ENCODE results near the gene LMCD1.

LMCD1 gene

DNA sequence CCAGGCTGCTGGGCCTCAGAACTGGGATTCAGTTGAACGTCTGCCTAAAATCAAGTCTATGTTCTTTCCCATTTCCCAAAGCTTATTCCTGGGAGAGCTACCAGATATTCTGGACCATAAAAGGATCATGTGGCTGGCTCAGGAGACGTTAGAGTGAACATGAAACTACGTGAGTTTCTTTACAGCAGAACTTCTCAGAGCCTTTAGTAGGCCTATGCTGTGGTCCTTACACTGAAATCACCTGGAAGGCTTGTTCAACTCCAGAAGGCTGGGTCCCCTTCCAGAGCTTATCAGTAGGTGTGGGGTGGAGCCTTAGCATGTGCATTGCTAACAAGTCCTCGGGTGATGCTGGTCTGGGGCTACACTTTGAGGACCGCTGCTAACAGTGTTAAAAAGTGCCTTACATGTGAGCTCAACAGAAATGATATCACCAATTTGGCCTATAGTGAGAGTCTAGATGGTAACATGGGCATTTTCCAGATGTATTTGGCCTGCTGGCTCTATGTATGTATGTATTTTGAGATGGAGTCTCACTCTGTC lies 50.7 kb downstream of the LMCD1 start:
- DNase-seq (ENCODE audit: low read depth, low spot score): no peak
- TF ChIP-seq POLR2AphosphoS5 (IDR thresholded peaks at IDR 0.05; ENCODE audit: borderline replicate concordance, low read depth, low read length) (no peak), EZH2 (IDR thresholded peaks at IDR 0.05) (no peak), FOXP2 (optimal IDR thresholded peaks at IDR 0.05; ENCODE audit: control extremely low read depth, extremely low read length, insufficient read depth) (no peak)
- no peak overlapping the region for H3K9ac ChIP-seq (ENCODE audit: insufficient read length)
- no peak overlapping the region for H3K27ac ChIP-seq
- H3K36me3 ChIP-seq (ENCODE audit: insufficient read depth, low read length): no peaks in the 10 kb centered on the region
- no peaks in the 10 kb centered on the region for H3K9me3 ChIP-seq (ENCODE audit: low read depth, low read length)
- no peak overlapping the region for H3K4me3 ChIP-seq

DNA sequence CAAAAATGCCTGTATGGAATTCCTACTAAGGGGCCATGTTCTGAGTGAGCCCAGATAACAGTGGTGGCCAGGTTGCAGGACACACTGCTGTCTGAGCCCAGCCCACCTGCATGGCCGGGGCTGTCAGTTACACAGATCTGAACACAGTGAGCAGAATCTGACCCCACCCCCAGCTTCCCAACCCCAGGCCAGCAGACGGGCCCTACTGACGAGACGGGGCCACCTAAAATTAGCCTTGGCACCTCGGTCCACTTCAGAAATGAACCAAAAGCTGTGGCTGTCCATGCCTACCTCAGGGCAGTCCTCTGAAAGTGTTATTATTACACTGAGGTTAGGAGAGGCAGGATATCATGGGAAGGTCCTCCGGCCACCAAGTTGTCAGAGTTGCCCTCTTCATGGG lies 51.8 kb downstream of the LMCD1 start:
- TF ChIP-seq EZH2 (IDR thresholded peaks at IDR 0.05): no peak
- no peak for TF ChIP-seq POLR2AphosphoS5 (IDR thresholded peaks at IDR 0.05; ENCODE audit: borderline replicate concordance, low read depth, low read length)
- no peak for TF ChIP-seq FOXP2 (optimal IDR thresholded peaks at IDR 0.05; ENCODE audit: control extremely low read depth, extremely low read length, insufficient read depth)
- no peak for DNase-seq (ENCODE audit: low read depth, low spot score)
- Histone ChIP-seq H3K9me3 (ENCODE audit: low read depth, low read length) (no peaks in the 10 kb centered on the region), H3K9ac (ENCODE audit: insufficient read length) (no peak overlapping the region), H3K36me3 (ENCODE audit: insufficient read depth, low read length) (no peaks in the 10 kb centered on the region), H3K4me3 (no peak overlapping the region), H3K27ac (no peak overlapping the region)

GRCh38 chr3:8554696-8555095 lies 53.1 kb downstream of the LMCD1 start:
- DNase-seq (ENCODE audit: low read depth, low spot score): no peak
- Histone ChIP-seq H3K9me3 (ENCODE audit: low read depth, low read length) (no peaks in the 10 kb centered on the region), H3K27ac (no peak overlapping the region), H3K36me3 (ENCODE audit: insufficient read depth, low read length) (no peaks in the 10 kb centered on the region), H3K4me3 (no peak overlapping the region), H3K9ac (ENCODE audit: insufficient read length) (no peak overlapping the region)
- TF ChIP-seq FOXP2 (optimal IDR thresholded peaks at IDR 0.05; ENCODE audit: control extremely low read depth, extremely low read length, insufficient read depth) (no peak), EZH2 (IDR thresholded peaks at IDR 0.05) (no peak), POLR2AphosphoS5 (IDR thresholded peaks at IDR 0.05; ENCODE audit: borderline replicate concordance, low read depth, low read length) (no peak)

DNA sequence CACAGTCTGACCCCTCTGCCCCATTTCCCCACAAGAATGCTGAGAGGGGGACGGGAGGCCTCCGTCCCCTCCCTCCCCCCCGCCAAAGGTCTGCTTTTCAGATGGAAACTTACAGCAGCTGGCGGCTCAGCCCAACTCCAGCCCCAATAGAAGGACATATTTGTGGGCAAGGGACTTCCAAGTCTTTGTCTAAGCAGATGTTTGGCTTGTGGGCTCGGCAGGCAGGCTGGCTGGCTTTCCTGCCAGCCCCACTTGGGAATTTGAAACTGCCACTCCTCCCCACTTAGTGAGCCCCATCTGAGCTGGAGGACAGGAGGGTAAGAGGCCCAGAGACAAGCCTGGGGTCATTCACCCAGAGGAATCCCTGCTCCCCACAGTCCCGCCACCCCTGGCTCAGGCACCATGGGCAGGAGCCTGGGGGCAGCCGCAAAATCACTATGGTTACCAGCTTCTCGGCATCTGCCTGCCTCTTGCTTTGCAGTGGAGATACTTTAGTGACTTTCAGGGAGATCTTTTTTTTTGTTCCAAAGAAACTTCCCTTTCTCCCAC lies 53.6 kb downstream of the LMCD1 start:
- H3K36me3 ChIP-seq (ENCODE audit: insufficient read depth, low read length): no peaks in the 10 kb centered on the region
- no peaks in the 10 kb centered on the region for H3K9me3 ChIP-seq (ENCODE audit: low read depth, low read length)
- no peak overlapping the region for H3K9ac ChIP-seq (ENCODE audit: insufficient read length)
- TF ChIP-seq EZH2 (IDR thresholded peaks at IDR 0.05) (no peak), POLR2AphosphoS5 (IDR thresholded peaks at IDR 0.05; ENCODE audit: borderline replicate concordance, low read depth, low read length) (no peak), FOXP2 (optimal IDR thresholded peaks at IDR 0.05; ENCODE audit: control extremely low read depth, extremely low read length, insufficient read depth) (no peak)
- no peak overlapping the region for H3K27ac ChIP-seq
- no peak for DNase-seq (ENCODE audit: low read depth, low spot score)
- peak overlapping the region; percentile 40; the same call in 1 of the 2 replicates for H3K4me3 ChIP-seq

DNA sequence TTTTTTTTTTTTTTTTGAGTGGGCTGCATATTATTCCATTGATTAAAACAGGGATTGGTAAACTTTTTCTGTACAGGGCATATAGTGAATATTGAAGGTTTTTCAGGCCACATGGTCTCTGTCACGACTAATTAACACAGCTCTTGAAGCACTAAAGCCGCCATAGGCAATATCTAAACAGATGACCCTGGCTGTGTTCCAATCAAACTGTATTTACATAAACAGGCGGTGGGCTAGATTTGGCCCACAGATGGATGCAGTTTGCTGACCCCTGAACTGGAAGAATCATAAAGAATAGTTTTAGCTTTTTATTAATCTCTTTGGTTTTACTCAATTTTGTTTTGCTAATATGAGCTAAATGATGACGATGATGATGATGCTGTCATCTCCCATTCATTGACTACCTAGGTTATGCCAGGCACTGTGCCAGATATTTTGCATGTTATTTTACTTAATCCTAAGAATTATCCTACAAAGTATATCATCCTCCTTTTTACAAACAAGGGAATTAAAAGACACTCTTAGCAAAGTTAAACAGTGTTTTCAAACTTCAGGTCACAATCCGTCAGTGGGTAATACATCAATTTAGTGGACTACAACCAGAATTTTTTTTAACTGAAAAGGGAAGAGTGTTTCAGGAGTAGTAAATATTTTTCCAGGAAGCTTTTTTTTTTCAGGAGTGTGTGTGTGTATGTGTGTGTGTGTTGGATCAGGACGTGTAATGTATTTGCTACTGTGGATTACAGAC lies 54.3 kb downstream of the LMCD1 start:
- Histone ChIP-seq H3K36me3 (ENCODE audit: insufficient read depth, low read length) (no peaks in the 10 kb centered on the region), H3K4me3 (no peak overlapping the region), H3K9ac (ENCODE audit: insufficient read length) (no peak overlapping the region), H3K27ac (no peak overlapping the region), H3K9me3 (ENCODE audit: low read depth, low read length) (no peaks in the 10 kb centered on the region)
- DNase-seq (ENCODE audit: low read depth, low spot score): no peak
- TF ChIP-seq EZH2 (IDR thresholded peaks at IDR 0.05) (no peak), POLR2AphosphoS5 (IDR thresholded peaks at IDR 0.05; ENCODE audit: borderline replicate concordance, low read depth, low read length) (no peak), FOXP2 (optimal IDR thresholded peaks at IDR 0.05; ENCODE audit: control extremely low read depth, extremely low read length, insufficient read depth) (no peak)

GRCh38 chr3:8556473-8556869 lies 54.8 kb downstream of the LMCD1 start:
- no peak for DNase-seq (ENCODE audit: low read depth, low spot score)
- Histone ChIP-seq H3K9me3 (ENCODE audit: low read depth, low read length) (no peaks in the 10 kb centered on the region), H3K9ac (ENCODE audit: insufficient read length) (no peak overlapping the region), H3K4me3 (no peak overlapping the region), H3K27ac (no peak overlapping the region), H3K36me3 (ENCODE audit: insufficient read depth, low read length) (no peaks in the 10 kb centered on the region)
- TF ChIP-seq FOXP2 (optimal IDR thresholded peaks at IDR 0.05; ENCODE audit: control extremely low read depth, extremely low read length, insufficient read depth) (no peak), EZH2 (IDR thresholded peaks at IDR 0.05) (no peak), POLR2AphosphoS5 (IDR thresholded peaks at IDR 0.05; ENCODE audit: borderline replicate concordance, low read depth, low read length) (no peak)

DNA sequence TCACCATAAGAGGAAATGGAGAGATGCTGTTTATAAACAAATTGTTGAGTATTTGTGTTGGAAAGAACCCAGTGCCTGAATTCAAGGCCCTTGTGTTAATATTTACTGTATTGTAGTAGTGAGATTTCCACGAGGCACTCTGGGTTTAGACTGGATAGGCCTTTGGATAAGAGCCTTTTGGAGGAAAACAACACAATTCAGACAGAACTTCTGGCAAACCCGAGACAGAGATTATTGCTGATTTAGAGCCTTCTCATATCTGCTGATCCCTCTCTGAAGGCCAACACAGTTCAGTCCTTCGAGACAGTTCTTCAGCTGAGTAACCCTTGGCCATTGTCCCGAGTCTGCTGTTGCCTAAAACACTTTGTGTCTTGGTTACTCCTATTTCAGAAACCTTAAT lies 55.7 kb downstream of the LMCD1 start:
- TF ChIP-seq FOXP2 (optimal IDR thresholded peaks at IDR 0.05; ENCODE audit: control extremely low read depth, extremely low read length, insufficient read depth): no peak
- Histone ChIP-seq H3K4me3 (no peak overlapping the region), H3K9me3 (ENCODE audit: low read depth, low read length) (no peaks in the 10 kb centered on the region), H3K27ac (no peak overlapping the region), H3K9ac (ENCODE audit: insufficient read length) (no peak overlapping the region), H3K36me3 (ENCODE audit: insufficient read depth, low read length) (no peaks in the 10 kb centered on the region)
- no peak for DNase-seq (ENCODE audit: low read depth, low spot score)

- Histone ChIP-seq H3K36me3 (ENCODE audit: insufficient read depth, low read length) (no peaks in the 10 kb centered on the region), H3K27ac (no peak overlapping the region), H3K9ac (ENCODE audit: insufficient read length) (no peak overlapping the region), H3K4me3 (no peak overlapping the region), H3K9me3 (ENCODE audit: low read depth, low read length) (no peaks in the 10 kb centered on the region)
- DNase-seq (ENCODE audit: low read depth, low spot score): no peak
- no peak for TF ChIP-seq EZH2 (IDR thresholded peaks at IDR 0.05)
- no peak for TF ChIP-seq FOXP2 (optimal IDR thresholded peaks at IDR 0.05; ENCODE audit: control extremely low read depth, extremely low read length, insufficient read depth)
- no peak for TF ChIP-seq POLR2AphosphoS5 (IDR thresholded peaks at IDR 0.05; ENCODE audit: borderline replicate concordance, low read depth, low read length)
Measured at GRCh38 chr3:8558645-8559044, 57.0 kb downstream of the LMCD1 start.

All from SK-N-MC (cell line).